Right lobe of liver (tissue), 4 donors: ENCODE measurements around the gene TXNL1.

Experiments
- CTCF ChIP-seq, 4 donors: fragments of 200-600 bp in 3 of 4; fragments of 450-650 bp in 1 of 4; IDR thresholded peaks; one replicate each; pipeline versions ENCODE4 v1.5.1 to v1.8.0; 2016 to 2022; ENCODE audit warnings: antibody characterized with exemption in 4 of 4, mild to moderate bottlenecking in 2 of 4
- POLR2A ChIP-seq: fragments of 450-650 bp; IDR thresholded peaks from one replicate; pipeline ENCODE4 v1.6.1; 2017; ENCODE audit warnings: antibody characterized with exemption, mild to moderate bottlenecking
- donor health status: DM: no; HTN: no; CAD: no.
- donor health status: DM: no; HTN: no; CAD: no.
- donor health status: DM: no; HTN: yes; CAD: no.

GRCh38 chr18:56662063-56662408 lies 23.6 kb upstream of the TXNL1 start:
- TF ChIP-seq CTCF (IDR thresholded peaks at IDR 0.05) (no peak), POLR2A (no peak)
